BJ (cell line): ENCODE results near the gene ITFG1. TPM values are rescaled to one million over a fixed set of nuclear protein-coding genes. Genes with fewer than 3 reads are reported as not detected.

Experiments used
- CTCF ChIA-PET: fragments of 350-600 bp; formaldehyde crosslinking; extraction: SDS; loops from one replicate; lab custom pipeline; 2021; ENCODE audit warnings: antibody characterized with exemption, inconsistent platforms; lab: Yijun Ruan, JAX
- POLR2A ChIA-PET: fragments of 300-600 bp; sonication (Branson Sonifier 250); formaldehyde crosslinking; extraction: SDS; loops from one replicate; lab custom pipeline; 2021; ENCODE audit warnings: antibody characterized with exemption; lab: Charles Lee
- DNase-seq: peaks from one replicate; pipeline ENCODE4 v3.0.0-alpha.2; 2011; ENCODE audit warnings: low read depth
- H3K27me3 ChIP-seq: 2 replicates; pipeline ENCODE4 v1.6.0; 2011; ENCODE audit warnings: low read length; ENCODE audit not compliant: control insufficient read depth, insufficient read depth
- H3K36me3 ChIP-seq: 2 replicates; pipeline ENCODE4 v1.5.1; 2011; ENCODE audit warnings: low read length; ENCODE audit not compliant: control insufficient read depth, insufficient read depth
- H3K4me3 ChIP-seq: 2 replicates; pipeline ENCODE4 v1.5.1; 2011; ENCODE audit warnings: low read depth, mild to moderate bottlenecking, control low read depth, low read length
- CTCF ChIP-seq: IDR thresholded peaks from 2 replicates; pipeline ENCODE4 v1.5.1; 2011; ENCODE audit warnings: low read depth, mild to moderate bottlenecking, control low read depth, inconsistent platforms, low read length, moderate library complexity; ENCODE audit not compliant: insufficient read depth
- polyA plus RNA-seq: library from polyadenylated mRNA; depleted of rRNA; stranded (reverse); fragments of >200 nt; gene quantifications from 2 replicates; pipeline ENCODE4 v1.2.3, GENCODE V29; 2011

The ITFG1 gene
- polyA plus RNA-seq, 1 experiment: 47.5 TPM

- POLR2A ChIA-PET: no interaction called here
These were observed 28.9 kb downstream of the ITFG1 start for GRCh38 chr16:47431960-47432359.

GRCh38 chr16:47426806-47427205 is 34.1 kb downstream of the ITFG1 start:
- TF ChIP-seq CTCF: no peak
- POLR2A ChIA-PET: no interaction called here
- CTCF ChIA-PET: no interaction called here
- Histone ChIP-seq H3K36me3 (peaks cover 7% of the 10 kb centered on the region), H3K27me3 (no peaks in the 10 kb centered on the region), H3K4me3 (no peak overlapping the region)
- DNase-seq: no peak

More at GRCh38 chr16:47431960-47432359, 28.9 kb downstream of the ITFG1 start:
- peaks cover 3% of the 10 kb centered on the region for H3K36me3 ChIP-seq
- CTCF ChIA-PET: interaction anchor here (0.7 kb wide), 1 partner anchor 28 kb away, joined by 3 read pairs; no protein-coding TSS in a partner anchor
- no peak overlapping the region for H3K4me3 ChIP-seq
- H3K27me3 ChIP-seq: no peaks in the 10 kb centered on the region
- no peak for DNase-seq
- no peak for TF ChIP-seq CTCF

GRCh38 chr16:47424846-47425245 is 36.0 kb downstream of the ITFG1 start:
- ChIA-PET CTCF (interaction anchor here (2.1 kb wide), 1 partner anchor 14 kb away, joined by 5 read pairs; no protein-coding TSS in a partner anchor), POLR2A (no interaction called here)
- no peak for TF ChIP-seq CTCF
- Histone ChIP-seq H3K4me3 (no peak overlapping the region), H3K27me3 (no peaks in the 10 kb centered on the region), H3K36me3 (peaks cover 6% of the 10 kb centered on the region)
- DNase-seq: no peak

- ChIA-PET CTCF (no interaction called here), POLR2A (no interaction called here)
- H3K27me3 ChIP-seq: no peaks in the 10 kb centered on the region
- no peak for DNase-seq
- H3K36me3 ChIP-seq: no peaks in the 10 kb centered on the region
- no peak for TF ChIP-seq CTCF
- H3K4me3 ChIP-seq: no peak overlapping the region
These were observed 44.0 kb downstream of the ITFG1 start for GRCh38 chr16:47416869-47417268.

GRCh38 chr16:47413041-47413440 is 47.8 kb downstream of the ITFG1 start:
- DNase-seq: no peak
- TF ChIP-seq CTCF: no peak
- Histone ChIP-seq H3K27me3 (no peaks in the 10 kb centered on the region), H3K4me3 (no peak overlapping the region), H3K36me3 (no peaks in the 10 kb centered on the region)
- CTCF ChIA-PET: interaction anchor here (0.7 kb wide), 1 partner anchor 752 kb away, joined by 3 read pairs; no protein-coding TSS in a partner anchor
- POLR2A ChIA-PET: no interaction called here
